HL-60 (cell line): ENCODE measurements around the gene ZSCAN22.

ENCODE experiments used
- CTCF ChIP-seq: IDR thresholded peaks from one replicate; pipeline ENCODE4 v1.5.1; 2011; ENCODE audit warnings: low read length, control low read depth, inconsistent platforms; ENCODE audit not compliant: insufficient read depth
- GABPA ChIP-seq: IDR thresholded peaks from 2 replicates; pipeline ENCODE4 v1.6.1; 2012; ENCODE audit warnings: low read depth
- POLR2AphosphoS5 ChIP-seq: IDR thresholded peaks from 2 replicates; pipeline ENCODE4 v1.6.1; 2012; ENCODE audit warnings: low read depth
- SPI1 ChIP-seq: IDR thresholded peaks from 2 replicates; pipeline ENCODE4 v1.6.1; 2012; ENCODE audit warnings: low read depth, mild to moderate bottlenecking, borderline replicate concordance

GRCh38 chr19:58277197-58277596, 49.6 kb upstream of the ZSCAN22 start:
- TF ChIP-seq CTCF (no peak), POLR2AphosphoS5 (no peak), GABPA (no peak), SPI1 (no peak)
